CMK (cell line): ENCODE measurements around the gene ITGAV.

Source experiments
- DNase-seq: peaks from one replicate; pipeline ENCODE4 v3.0.0-alpha.2; 2010; ENCODE audit warnings: low read depth

The ITGAV gene

DNA sequence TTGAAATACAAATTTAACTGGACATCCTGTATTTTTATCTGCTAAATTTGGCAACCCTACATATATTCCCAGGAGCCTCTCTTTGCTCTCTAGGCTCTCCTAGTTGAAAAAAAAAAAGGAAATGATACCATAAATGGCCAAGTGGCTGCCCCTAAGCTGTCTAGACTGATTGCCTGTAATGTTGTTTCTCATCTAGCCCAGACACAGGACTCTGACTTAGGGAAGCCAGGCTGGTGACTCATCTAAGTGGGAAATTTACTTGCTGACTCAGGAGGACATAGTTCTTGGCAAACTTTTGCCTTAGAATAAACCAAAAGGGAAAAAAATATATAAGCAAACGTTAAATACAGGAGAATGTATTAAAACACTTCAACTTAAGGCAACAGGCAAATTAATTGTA lies 14.6 kb upstream of the ITGAV start:
- DNase-seq, result peak; percentile 44

DNA sequence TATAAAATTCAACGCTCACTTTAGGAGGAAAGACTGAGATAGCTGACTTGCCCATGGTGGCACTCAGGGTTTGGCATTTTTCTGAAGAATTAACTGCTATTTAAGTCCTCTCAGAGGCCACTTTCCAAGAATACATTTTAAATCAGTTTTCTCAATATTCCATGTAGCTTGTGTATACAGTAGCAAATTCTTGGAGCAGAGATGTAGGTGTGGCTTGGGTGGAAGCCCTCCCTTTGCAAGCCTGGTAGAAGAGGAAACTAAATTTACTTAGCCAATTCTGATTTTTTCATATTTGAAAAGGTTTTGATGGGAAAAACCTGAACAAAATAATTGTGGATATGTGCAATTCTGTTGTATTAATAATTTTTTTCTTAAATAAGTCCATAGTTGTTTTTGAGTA lies 14.0 kb upstream of the ITGAV start:
- no peak for DNase-seq

DNA sequence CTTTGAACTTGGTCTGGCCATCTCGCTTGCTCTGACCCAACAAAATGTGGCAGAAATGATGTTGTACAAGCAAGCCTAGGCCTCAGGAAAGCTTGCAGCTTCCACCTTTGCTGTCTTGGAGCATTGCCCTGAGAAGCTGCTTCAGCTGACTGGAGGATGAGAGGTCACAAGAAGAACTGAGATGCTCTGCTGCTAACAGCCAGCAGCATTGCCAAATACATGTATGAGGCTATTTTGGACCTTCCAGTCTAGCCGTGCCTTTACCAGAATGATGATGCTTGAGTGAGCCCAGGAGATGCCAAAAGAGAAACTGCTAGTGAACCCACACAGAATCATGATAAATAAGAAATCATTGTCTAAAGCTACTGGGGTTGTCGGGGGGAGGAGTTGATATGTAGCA lies 13.2 kb upstream of the ITGAV start:
- no peak for DNase-seq

DNA sequence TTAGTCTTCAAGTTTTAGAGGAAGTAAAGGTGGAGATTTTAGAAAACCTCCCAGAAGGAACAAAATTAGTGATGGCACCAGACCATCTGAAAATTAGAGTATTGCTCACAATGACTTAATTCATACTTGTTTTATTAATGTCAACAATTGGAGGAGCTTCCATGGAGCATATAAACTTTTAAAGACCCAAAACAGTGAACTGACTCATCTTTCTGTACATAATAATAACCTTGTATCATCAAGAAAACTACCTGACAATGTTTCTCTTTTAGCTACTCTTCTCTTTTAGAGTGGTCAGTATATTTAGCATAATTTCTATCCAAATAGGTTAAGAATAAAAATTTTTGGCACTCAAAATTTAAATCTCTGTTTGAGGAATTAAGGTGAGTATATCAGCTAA lies 7.2 kb upstream of the ITGAV start:
- DNase-seq, result no peak

DNA sequence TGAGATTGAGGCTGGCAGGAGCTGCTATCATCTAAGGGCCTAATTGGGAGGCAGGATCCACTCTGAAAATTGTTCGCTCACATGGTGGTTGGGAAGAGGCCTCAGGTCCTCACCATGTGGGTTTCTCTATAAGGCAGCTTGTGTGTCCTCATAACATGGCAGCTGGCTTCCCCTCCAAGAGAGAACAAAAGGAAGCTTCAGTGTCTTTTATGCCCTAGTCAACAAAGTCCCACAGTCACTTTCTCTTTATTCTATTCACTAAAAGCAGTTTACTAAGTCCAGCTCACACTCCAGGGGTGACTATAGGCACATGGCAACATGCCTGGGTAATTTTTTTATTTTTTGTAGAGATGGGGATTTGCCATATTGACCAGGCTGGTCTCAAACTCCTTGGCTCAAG lies 5.8 kb upstream of the ITGAV start:
- DNase-seq, result no peak

DNA sequence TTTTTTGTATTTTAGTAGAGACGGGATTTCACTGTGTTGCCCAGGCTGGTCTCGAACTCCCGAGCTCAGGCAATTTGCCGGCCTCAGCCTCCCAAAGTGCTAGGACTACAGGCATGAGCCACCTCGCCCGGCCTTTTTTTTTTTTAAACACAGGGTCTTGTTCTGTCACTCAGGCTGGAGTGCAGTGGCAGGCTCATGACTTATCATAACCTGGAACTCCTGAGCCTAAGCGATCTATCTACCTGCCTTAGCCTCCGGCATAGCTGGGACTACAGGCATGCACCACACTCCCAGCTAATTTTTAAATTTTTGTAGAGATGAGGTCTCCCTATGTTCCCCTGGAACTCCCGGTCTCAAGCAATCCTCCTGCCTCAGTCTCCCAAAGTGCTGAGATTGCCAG lies 1.4 kb upstream of the ITGAV start:
- no peak for DNase-seq

DNA sequence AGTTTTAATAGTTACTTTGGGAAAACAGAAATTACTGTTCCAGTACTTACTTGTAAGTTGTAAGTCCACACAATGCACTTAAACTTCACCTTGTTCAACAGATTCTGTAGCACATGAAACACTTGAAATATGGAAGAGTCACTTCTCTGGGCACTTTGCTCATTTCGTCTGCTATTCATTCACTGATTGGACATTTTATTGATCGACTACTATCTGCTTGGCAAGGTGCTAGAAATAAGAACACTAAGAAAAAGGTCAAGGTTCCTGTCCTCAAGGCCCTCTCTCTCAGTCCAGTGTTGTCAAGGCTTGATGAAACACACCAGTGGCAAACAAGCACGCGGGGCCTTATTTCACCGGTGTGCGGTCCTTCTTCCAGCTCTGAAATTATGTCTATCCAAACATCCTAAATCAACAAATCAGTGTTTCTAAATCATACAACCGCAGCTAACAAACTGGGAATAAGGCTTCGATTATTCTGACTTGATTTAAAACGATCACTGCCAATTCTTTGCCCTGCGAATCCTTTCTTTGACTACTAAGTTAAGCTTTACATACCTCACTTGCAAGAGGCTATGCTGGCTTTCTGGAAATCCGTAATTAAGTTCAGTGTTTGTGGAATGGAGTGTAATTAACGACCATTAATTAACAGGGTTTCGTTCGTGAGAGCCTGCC lies 780 bp upstream of the ITGAV start:
- DNase-seq, result no peak

DNA sequence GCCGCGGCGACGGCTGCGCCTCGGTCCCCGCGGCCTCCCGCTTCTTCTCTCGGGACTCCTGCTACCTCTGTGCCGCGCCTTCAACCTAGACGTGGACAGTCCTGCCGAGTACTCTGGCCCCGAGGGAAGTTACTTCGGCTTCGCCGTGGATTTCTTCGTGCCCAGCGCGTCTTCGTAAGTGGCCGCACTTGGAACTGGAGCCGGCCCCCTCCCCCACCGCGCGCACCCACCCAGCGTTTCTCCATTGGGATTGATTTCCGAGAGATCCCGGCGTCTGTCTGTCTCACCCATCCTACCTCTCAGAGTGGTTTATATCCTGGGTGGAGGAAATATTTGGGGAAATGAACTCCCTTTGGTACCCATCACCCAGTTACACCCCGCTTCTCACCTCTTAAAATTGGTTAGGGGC lies 498 bp downstream of the ITGAV start:
- DNase-seq, result no peak

DNA sequence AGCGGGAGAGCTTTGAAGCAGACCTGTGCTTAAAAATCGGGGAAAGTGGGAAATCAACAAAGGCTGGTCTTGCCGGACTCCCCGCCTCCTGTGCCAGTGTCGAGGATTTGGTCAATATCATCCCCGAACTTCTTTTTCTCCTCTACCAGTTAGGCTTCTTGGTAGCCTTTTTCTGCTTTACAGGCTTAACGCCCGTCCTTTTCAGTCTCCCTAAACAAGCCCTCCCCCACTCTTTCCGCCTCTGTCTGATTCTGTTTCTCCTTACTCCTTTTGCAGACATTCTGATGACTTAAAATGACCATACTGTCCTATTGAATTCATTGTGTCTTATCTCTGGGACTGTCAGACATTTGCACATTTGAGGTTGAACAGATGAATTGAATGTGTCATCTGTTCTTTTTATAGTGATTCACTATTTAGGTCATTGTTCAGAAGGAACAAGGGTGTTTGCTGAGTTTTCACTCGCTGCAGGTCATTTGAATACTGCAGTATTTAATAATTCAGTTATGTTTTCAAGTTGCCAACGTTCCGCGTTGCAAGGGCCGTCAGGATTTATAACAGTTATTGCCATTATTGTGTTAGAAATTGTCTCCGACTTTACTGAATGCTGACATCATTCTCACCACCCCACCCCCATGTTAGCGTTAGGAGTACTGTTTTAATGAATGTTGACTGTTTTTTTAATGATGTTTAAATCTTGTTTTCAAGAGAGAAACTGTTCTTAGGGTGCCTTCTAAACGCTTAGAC lies 1.1 kb downstream of the ITGAV start:
- DNase-seq, result peak; percentile 29

DNA sequence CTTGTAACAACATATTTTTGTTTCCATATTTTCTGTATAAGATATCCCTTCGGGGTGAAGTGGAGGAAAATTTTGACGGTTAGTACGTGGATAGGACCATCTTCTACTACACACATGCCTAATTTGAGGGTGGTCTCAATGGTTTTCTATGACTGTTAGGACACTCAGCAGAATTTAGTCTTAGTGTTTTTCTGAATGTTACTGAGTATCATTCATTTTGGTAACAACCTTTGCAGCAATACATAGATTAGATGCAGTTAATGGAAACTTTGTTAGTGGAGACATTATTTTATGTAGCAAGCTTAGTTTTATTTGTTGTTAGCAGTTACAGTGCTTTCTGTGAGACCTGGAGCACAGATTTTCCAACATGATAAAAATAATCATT lies 1.6 kb downstream of the ITGAV start:
- no peak for DNase-seq

DNA sequence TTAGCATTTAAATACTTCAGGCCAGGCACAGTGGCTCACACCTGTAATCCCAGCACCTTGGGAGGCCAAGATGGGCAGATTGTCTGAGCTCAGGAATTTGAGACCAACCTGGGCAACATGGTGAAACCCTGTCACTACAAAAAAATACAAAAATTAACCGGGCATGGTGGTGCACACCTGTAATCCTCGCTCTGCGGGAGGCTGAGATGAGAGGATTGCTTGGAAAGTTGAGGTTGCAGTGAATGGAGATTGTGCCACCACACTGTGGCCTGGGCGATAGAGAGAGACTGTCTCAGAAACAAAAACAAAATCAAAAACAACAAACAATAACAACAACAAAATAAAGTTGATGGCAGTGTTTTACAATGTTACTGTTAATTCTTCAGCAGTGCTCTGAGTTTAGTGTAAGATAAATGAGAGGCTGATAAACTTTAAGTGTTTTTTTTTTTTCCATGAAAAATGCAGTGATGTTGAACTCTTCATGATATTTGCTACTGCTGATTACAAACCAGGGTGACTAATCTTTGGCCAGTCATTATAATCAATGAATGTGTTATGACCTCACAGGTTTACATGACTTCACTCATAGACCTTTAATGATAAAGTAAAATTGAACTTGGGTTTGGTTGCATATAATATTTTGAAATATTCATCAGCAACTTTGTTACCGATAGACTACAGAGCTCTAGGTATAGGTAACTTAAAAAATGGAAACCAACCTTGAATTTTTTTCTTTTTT lies 2.5 kb downstream of the ITGAV start:
- DNase-seq, result no peak

DNA sequence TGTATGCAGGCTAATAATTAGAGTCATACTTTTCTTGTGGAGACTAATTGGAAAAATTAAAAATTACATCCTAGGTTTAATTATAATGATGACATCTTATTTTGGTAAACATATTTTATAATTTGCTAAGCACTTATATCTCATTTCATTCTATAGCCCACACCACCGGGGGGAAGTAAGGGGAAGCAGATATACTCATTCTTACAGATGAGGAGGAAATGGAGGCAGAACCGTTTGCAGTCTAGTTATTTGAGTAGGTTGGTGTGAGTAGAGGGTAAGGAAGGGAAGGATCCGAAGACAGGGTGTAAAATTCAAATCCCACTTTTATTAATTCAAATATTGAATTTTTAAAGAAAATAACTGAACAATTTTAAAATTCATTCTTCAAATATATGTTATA lies 3.7 kb downstream of the ITGAV start:
- DNase-seq, result no peak

DNA sequence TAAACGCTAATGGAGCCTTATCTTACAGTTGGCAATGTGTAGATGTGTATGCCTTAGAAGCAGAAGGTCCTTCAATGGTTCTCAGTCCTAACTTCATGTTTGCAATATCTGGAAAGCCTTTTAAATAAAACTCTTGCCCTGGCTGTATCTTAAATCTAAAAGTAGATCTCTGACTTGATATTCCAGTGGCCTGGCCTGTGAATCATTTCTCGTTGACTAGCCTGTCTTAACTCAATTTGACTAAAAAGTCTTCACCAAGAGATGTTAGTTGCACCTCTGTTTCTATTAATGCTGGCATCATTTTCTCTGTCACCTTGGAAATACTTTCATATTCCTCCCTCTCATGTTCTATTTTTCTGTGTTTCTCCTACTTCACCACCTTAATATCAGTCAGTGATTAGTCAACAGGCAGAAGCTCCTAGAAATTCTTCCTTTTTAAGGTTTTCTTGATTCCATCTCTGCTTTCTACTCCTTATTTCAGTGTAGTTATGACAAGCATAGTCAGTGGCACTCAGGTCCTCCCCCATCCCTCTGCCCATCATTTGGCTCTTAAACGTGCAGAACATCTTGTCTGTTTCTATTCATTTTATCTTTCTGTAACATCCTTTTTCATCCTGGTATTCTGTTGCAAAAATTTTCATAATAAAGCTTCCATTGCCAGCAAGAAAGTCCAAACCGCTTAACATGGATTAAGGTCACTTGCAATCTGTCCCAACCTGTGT lies 4.3 kb downstream of the ITGAV start:
- DNase-seq, result no peak

DNA sequence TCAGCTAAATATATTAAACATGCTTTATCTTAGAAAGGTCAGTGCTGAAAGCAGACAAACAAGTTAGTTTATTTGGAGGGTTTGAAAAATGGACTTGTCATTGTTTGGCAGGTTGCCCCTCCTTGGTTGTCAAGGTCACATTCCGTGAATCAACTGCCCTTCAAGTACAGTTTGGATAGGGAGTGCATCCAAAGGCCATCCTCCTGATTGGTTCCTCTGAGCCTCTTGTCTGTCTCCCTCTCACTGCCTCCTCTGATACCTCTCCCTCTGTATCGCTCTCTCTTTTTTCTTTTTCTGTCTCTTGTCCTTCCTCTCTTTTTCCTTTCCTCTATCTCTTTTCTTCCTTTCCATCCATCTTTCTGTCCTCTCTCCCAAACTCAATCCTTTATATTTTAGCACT lies 5.4 kb downstream of the ITGAV start:
- DNase-seq, result no peak

DNA sequence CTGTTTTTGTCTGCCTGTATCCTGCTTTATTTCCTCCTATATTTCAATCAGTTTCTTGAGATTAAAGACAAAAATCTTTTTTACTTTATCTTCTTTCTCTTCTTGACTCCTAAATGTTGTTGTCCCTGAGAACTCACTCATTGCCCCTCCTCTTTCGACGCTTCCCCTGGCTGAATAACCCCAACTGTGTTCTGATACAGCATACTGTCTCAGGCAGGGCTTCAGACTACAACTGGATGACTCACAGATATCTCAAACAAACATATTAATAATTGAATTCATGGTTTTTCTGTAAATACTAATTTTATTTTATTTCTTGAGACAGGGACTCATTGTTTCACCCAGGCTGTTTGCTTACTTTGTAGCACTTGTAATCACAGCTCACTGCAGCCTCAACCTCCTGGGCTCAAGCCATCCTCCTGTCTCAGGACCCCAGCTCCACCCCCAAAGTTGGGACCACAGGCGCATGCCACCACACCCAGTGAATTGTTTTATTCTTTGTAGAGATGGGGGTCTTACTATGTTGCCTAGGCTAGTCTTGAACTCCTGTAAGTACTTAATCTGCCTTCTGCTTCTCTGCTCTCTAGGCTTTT lies 9.4 kb downstream of the ITGAV start:
- no peak for DNase-seq

DNA sequence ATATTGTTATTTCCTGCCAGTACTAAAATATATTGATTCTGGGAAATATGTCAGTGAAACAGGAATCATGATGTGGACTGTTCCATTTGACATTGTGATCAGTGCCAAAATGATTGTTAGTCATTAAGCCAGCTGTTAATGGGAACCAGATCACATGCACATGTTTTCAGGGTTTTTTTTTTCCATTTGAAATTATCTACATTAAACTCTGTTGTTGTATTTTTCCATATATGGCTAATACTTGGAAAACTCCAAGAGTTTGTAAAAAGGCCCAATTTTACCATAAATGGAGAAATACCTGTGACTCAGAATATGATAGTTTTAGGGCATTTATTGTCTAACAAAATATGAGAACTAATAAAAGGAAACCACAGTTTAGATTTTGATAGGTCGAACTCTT lies 13.4 kb downstream of the ITGAV start:
- no peak for DNase-seq

DNA sequence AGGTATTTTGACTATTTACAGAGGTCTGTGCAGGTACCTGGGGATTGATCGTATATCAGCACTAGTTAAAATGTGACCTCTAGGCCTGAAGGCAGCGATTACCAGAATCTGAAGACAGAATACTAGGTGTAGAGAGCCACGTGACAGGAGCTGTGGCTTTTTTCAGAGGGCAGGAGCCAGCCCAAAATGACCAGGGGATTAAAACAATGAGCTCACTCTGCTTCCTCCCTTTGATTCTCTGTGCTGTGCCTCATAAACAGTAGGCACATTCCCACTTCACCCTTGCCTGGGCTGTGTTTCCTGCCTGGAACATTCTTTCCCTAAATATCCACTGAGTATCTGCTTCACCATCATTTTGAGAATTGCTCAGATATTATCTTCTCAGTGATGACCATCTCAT lies 15.2 kb downstream of the ITGAV start:
- DNase-seq, result no peak

DNA sequence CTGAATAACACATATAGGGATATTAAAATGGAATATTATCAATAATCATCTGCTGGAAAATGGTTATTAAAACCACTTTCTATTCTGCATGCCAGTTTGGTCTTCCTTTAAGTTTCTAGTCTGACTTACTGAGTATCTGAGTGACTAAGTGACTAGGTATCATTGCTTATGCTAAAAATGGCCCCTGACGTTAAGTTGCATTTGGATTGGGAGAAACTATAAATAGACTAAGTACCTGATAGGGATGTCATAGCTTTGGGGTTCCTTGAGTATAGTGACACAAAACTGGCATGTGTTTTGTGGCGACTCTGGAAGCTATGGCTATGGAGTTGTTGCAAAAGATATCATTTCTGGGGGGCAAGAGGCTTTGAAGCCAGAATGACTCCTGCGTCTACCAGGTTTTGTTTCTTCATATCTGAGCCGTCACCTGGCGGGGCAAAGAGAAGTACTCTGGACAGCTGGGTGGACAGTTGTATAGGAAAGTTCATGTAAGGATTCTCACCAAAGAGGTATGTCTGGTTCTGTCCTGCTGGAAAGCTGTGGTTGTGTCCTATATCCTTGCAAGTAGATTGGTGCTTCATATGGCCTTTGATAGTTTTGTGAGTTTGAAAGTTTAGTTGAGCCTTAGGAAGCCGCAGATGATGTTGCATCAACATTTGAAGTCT lies 17.9 kb downstream of the ITGAV start:
- DNase-seq, result no peak

DNA sequence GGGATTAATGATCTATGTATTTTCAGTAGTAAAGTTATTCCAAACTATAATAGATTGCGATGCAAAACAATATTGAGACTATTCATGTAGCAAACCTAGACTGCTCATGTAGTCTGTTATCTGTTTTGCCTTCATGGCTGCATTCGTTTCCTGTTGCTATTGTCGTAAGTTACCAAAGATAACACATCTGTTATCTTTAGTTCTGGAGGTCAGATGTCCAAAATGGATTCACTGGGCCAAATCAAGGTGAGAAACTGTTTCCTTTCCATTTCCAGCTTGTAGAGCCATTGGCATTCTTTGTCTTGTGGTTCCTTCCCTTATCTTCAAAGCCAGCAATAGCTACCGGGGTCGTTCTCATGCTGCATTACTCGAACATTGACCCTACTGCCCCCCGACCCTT lies 20.9 kb downstream of the ITGAV start:
- peak; percentile 50 for DNase-seq

DNA sequence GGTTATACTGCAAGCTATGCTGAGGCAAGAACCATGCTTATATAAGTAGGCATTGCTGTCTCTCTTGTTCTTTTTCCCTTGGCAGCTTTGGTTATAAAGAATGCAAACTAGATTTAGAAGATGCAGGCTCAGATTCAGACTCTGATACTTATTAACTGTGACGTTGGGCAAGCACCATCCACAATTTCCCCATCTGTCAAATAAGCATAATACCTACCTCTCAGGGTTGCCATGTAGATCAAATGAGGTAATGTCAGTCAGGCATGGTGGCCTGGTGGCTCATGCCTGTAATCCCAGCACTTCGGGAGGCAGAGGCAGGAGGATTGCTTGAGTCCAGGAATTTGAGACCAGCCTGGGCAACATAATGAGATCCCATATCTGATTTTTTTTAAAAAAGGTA lies 21.7 kb downstream of the ITGAV start:
- no peak for DNase-seq

DNA sequence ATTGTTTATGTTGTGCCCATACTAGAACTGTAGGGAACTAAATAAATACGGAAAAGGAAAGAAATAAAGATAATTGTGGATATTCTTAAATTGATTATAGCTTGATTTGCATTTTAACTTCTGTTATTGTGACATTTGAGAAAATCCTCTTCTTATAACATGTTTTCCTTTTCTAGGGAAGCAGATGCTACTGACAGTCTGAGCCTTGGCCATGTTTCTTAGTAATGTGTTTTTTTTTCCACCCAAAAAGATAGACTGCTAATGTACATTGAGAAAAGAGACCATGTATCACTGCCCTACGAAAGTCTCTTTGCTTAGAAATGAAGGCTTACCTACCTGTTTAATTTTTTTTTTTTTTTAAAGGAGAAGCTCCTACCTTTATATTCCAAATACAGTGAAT lies 22.2 kb downstream of the ITGAV start:
- DNase-seq, result no peak
